Gastrocnemius medialis (tissue), 4 donors: Measurements from ENCODE around the gene OPCML.

Experiments
- POLR2A ChIP-seq, 2 donors: fragments of 450-650 bp; IDR thresholded peaks; one replicate each; pipeline ENCODE4 v1.6.1; 2017; ENCODE audit warnings: antibody characterized with exemption in 2 of 2, mild to moderate bottlenecking in 2 of 2, moderate library complexity in 2 of 2
- TF ChIP-seq, protein P1 (sequence below), 5 experiments: fragments of 450-650 bp in 3 of 5; fragments of 200-600 bp in 2 of 5; sonication (generic) in 2 of 5; IDR thresholded peaks in 4 of 5; conservative IDR thresholded peaks in 1 of 5; 1 replicate in 4 of 5; 2 replicates in 1 of 5; pipeline ENCODE4 v1.5.1; 2016 to 2019; ENCODE audit warnings: antibody characterized with exemption in 5 of 5, mild to moderate bottlenecking in 3 of 5, moderate library complexity in 3 of 5

DNA sequence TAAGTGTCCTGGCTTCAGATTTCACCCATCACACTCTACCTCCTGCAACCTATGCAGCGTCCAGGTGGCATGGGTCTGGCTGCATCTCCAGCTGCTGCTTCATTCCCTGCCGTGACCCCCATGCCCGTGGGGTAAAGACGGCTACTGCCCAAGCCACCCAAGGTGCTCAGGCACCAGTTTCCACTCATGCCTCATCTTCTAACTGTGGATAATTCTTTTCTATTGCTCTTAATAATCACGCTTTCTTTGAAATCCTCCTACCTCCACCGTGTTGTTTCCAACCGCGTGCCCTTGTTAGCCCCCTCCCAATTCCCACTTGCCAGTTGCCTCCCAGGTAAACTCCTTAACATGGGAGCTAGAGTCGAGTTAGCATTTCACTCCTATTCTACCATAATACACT lies 738.5 kb downstream of the OPCML start:
- TF ChIP-seq, protein P1, sequence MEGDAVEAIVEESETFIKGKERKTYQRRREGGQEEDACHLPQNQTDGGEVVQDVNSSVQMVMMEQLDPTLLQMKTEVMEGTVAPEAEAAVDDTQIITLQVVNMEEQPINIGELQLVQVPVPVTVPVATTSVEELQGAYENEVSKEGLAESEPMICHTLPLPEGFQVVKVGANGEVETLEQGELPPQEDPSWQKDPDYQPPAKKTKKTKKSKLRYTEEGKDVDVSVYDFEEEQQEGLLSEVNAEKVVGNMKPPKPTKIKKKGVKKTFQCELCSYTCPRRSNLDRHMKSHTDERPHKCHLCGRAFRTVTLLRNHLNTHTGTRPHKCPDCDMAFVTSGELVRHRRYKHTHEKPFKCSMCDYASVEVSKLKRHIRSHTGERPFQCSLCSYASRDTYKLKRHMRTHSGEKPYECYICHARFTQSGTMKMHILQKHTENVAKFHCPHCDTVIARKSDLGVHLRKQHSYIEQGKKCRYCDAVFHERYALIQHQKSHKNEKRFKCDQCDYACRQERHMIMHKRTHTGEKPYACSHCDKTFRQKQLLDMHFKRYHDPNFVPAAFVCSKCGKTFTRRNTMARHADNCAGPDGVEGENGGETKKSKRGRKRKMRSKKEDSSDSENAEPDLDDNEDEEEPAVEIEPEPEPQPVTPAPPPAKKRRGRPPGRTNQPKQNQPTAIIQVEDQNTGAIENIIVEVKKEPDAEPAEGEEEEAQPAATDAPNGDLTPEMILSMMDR (IDR thresholded peaks at IDR 0.05 in 4 of 5, conservative IDR thresholded peaks at IDR 0.05 in 1 of 5) = no peak
- no peak for TF ChIP-seq POLR2A (IDR thresholded peaks at IDR 0.05)
